ENCODE results near the gene ROBO1.

The ROBO1 gene

GRCh38 chr3:78831446-78831972, 936.3 kb downstream of the ROBO1 start:
- no peak for DNase-seq (ENCODE audit: low read depth)
- no peak for TF ChIP-seq CTCF (conservative IDR thresholded peaks at IDR 0.05; ENCODE audit: low read depth, low read length)
- no peak overlapping the region for H3K4me3 ChIP-seq (ENCODE audit: low read depth, low read length)

- no peak for DNase-seq (ENCODE audit: low read depth)
- H3K4me3 ChIP-seq (ENCODE audit: low read depth, low read length), result no peak overlapping the region
These were observed 937.3 kb downstream of the ROBO1 start for GRCh38 chr3:78830470-78830869.

GRCh38 chr3:78827618-78828017, 940.2 kb downstream of the ROBO1 start:
- H3K4me3 ChIP-seq (ENCODE audit: low read depth, low read length), result no peak overlapping the region
- DNase-seq (ENCODE audit: low read depth), result no peak
- no peak for TF ChIP-seq CTCF (conservative IDR thresholded peaks at IDR 0.05; ENCODE audit: low read depth, low read length)

More at GRCh38 chr3:78830470-78830869, 937.3 kb downstream of the ROBO1 start:
- no peak for TF ChIP-seq CTCF (conservative IDR thresholded peaks at IDR 0.05; ENCODE audit: low read depth, low read length)

- no peak overlapping the region for H3K4me3 ChIP-seq (ENCODE audit: low read depth, low read length)
- no peak for TF ChIP-seq CTCF (conservative IDR thresholded peaks at IDR 0.05; ENCODE audit: low read depth, low read length)
- DNase-seq (ENCODE audit: low read depth), result no peak
These were observed 942.0 kb downstream of the ROBO1 start for GRCh38 chr3:78825858-78826215.

- no peak for DNase-seq (ENCODE audit: low read depth)
- no peak overlapping the region for H3K4me3 ChIP-seq (ENCODE audit: low read depth, low read length)
- no peak for TF ChIP-seq CTCF (conservative IDR thresholded peaks at IDR 0.05; ENCODE audit: low read depth, low read length)
These were observed 942.5 kb downstream of the ROBO1 start for GRCh38 chr3:78825118-78825857.

GRCh38 chr3:78823859-78824258, 943.9 kb downstream of the ROBO1 start:
- peak; percentile 79 for DNase-seq (ENCODE audit: low read depth)
- H3K4me3 ChIP-seq (ENCODE audit: low read depth, low read length), result no peak overlapping the region
- TF ChIP-seq CTCF (conservative IDR thresholded peaks at IDR 0.05; ENCODE audit: low read depth, low read length), result no peak

- H3K4me3 ChIP-seq (ENCODE audit: low read depth, low read length), result no peak overlapping the region
- DNase-seq (ENCODE audit: low read depth), result no peak
- no peak for TF ChIP-seq CTCF (conservative IDR thresholded peaks at IDR 0.05; ENCODE audit: low read depth, low read length)
These were observed 944.4 kb downstream of the ROBO1 start for GRCh38 chr3:78823434-78823833.
